Mucosa of rectum (tissue), 2 donors: ENCODE data around the gene VLDLR.
A peak's percentile ranks its signal among the peaks of the same experiment; 100 is the strongest.

Experiments
- H3K27ac ChIP-seq, 2 donors: one replicate each; pipeline ENCODE4 v1.7.0; 2013; ENCODE audit warnings: inconsistent platforms in 2 of 2, low read depth in 2 of 2, low read length in 2 of 2
- H3K27me3 ChIP-seq, 2 donors: one replicate each; pipeline ENCODE4 v1.7.0; 2013; ENCODE audit warnings: low read length in 2 of 2; ENCODE audit not compliant: control insufficient read depth in 2 of 2, insufficient read depth in 2 of 2
- H3K36me3 ChIP-seq, 2 donors: one replicate each; pipeline ENCODE4 v1.7.0; 2013; ENCODE audit warnings: low read length in 2 of 2; ENCODE audit not compliant: control insufficient read depth in 2 of 2, insufficient read depth in 2 of 2
- H3K4me1 ChIP-seq, 2 donors: one replicate each; pipeline ENCODE4 v1.7.0; 2013; ENCODE audit warnings: low read length in 2 of 2, mild to moderate bottlenecking in 1 of 2; ENCODE audit not compliant: control insufficient read depth in 2 of 2, insufficient read depth in 2 of 2
- H3K4me3 ChIP-seq, 2 donors: one replicate each; pipeline ENCODE4 v1.7.0; 2013; ENCODE audit warnings: low read length in 2 of 2
- H3K9ac ChIP-seq, 2 donors: one replicate each; pipeline ENCODE4 v1.7.0; 2013; ENCODE audit warnings: low read length in 2 of 2, low read depth in 1 of 2, mild to moderate bottlenecking in 1 of 2
- H3K9me3 ChIP-seq, 2 donors: one replicate each; pipeline ENCODE4 v1.7.0; 2013; ENCODE audit warnings: low read length in 2 of 2; ENCODE audit not compliant: control insufficient read depth in 2 of 2
- donor health status: healthy.
- donor health status: Normal muscosa, but diverticular disease.

VLDLR gene

GRCh38 chr9:2618289-2618688, 3.3 kb upstream of the VLDLR start:
- Histone ChIP-seq H3K36me3 (no peaks in the 10 kb centered on the region), H3K4me1 (peaks cover 0 to 5% of the 10 kb centered on the region in 2 donors), H3K4me3 (no peak overlapping the region), H3K9me3 (no peaks in the 10 kb centered on the region), H3K27me3 (peaks cover 5 to 10% of the 10 kb centered on the region in 2 donors), H3K9ac (no peak overlapping the region), H3K27ac (no peak overlapping the region)

GRCh38 chr9:2620919-2621721, 467 bp upstream of the VLDLR start:
- peak overlapping the region; percentile 54 to 69 for H3K4me3 ChIP-seq
- peaks cover 0 to 5% of the 10 kb centered on the region in 2 donors for H3K4me1 ChIP-seq
- no peaks in the 10 kb centered on the region for H3K9me3 ChIP-seq
- H3K36me3 ChIP-seq = no peaks in the 10 kb centered on the region
- H3K27me3 ChIP-seq = peaks cover 10 to 15% of the 10 kb centered on the region in 2 donors
- peak overlapping the region in 1 of 2 donors; percentile 17 for H3K9ac ChIP-seq
- H3K27ac ChIP-seq = no peak overlapping the region

GRCh38 chr9:2622461-2623287, 1.1 kb downstream of the VLDLR start:
- Histone ChIP-seq H3K36me3 (no peaks in the 10 kb centered on the region), H3K4me1 (peaks cover 0 to 5% of the 10 kb centered on the region in 2 donors), H3K4me3 (peak overlapping the region; percentile 69 to 77), H3K27me3 (peaks cover 10 to 15% of the 10 kb centered on the region in 2 donors), H3K27ac (no peak overlapping the region), H3K9me3 (no peaks in the 10 kb centered on the region), H3K9ac (peak overlapping the region; percentile 32 to 67)

GRCh38 chr9:2623288-2624050, 1.9 kb downstream of the VLDLR start:
- H3K9ac ChIP-seq = peak overlapping the region in 1 of 2 donors; percentile 67
- H3K4me1 ChIP-seq = peaks cover 0 to 5% of the 10 kb centered on the region in 2 donors
- H3K27ac ChIP-seq = no peak overlapping the region
- peaks cover 7 to 15% of the 10 kb centered on the region in 2 donors for H3K27me3 ChIP-seq
- peak overlapping the region; percentile 69 to 77 for H3K4me3 ChIP-seq
- no peaks in the 10 kb centered on the region for H3K9me3 ChIP-seq
- H3K36me3 ChIP-seq = no peaks in the 10 kb centered on the region

GRCh38 chr9:2624051-2624682, 2.6 kb downstream of the VLDLR start:
- H3K36me3 ChIP-seq = no peaks in the 10 kb centered on the region
- H3K4me3 ChIP-seq = no peak overlapping the region
- H3K27me3 ChIP-seq = peaks cover 7 to 15% of the 10 kb centered on the region in 2 donors
- no peak overlapping the region for H3K9ac ChIP-seq
- no peaks in the 10 kb centered on the region for H3K9me3 ChIP-seq
- H3K4me1 ChIP-seq = peaks cover 0 to 5% of the 10 kb centered on the region in 2 donors
- no peak overlapping the region for H3K27ac ChIP-seq

- Histone ChIP-seq H3K4me1 (peaks cover 0 to 5% of the 10 kb centered on the region in 2 donors), H3K36me3 (no peaks in the 10 kb centered on the region), H3K9ac (no peak overlapping the region), H3K9me3 (no peaks in the 10 kb centered on the region), H3K27ac (no peak overlapping the region), H3K27me3 (peaks cover 7 to 10% of the 10 kb centered on the region in 2 donors), H3K4me3 (no peak overlapping the region)
Observed at GRCh38 chr9:2625427-2625826, 3.8 kb downstream of the VLDLR start.

GRCh38 chr9:2628919-2629318, 7.3 kb downstream of the VLDLR start:
- H3K9ac ChIP-seq = no peak overlapping the region
- H3K4me1 ChIP-seq = no peaks in the 10 kb centered on the region
- H3K27ac ChIP-seq = no peak overlapping the region
- H3K36me3 ChIP-seq = no peaks in the 10 kb centered on the region
- no peaks in the 10 kb centered on the region for H3K9me3 ChIP-seq
- peaks cover 2 to 3% of the 10 kb centered on the region in 2 donors for H3K27me3 ChIP-seq
- no peak overlapping the region for H3K4me3 ChIP-seq

- no peaks in the 10 kb centered on the region for H3K27me3 ChIP-seq
- H3K9me3 ChIP-seq = no peaks in the 10 kb centered on the region
- H3K4me3 ChIP-seq = no peak overlapping the region
- no peak overlapping the region for H3K9ac ChIP-seq
- no peaks in the 10 kb centered on the region for H3K36me3 ChIP-seq
- H3K27ac ChIP-seq = no peak overlapping the region
- H3K4me1 ChIP-seq = no peaks in the 10 kb centered on the region
Observed at GRCh38 chr9:2630158-2630557, 8.6 kb downstream of the VLDLR start.

- no peaks in the 10 kb centered on the region for H3K4me1 ChIP-seq
- no peak overlapping the region for H3K9ac ChIP-seq
Observed at GRCh38 chr9:2631263-2631662, 9.7 kb downstream of the VLDLR start.

More at GRCh38 chr9:2631263-2631662, 9.7 kb downstream of the VLDLR start:
- Histone ChIP-seq H3K36me3 (no peaks in the 10 kb centered on the region), H3K9me3 (no peaks in the 10 kb centered on the region), H3K27ac (no peak overlapping the region), H3K27me3 (no peaks in the 10 kb centered on the region), H3K4me3 (no peak overlapping the region)
